ENCODE data around the gene ALDH6A1. TPM values are rescaled to one million over a fixed set of nuclear protein-coding genes. Genes with fewer than 3 reads are reported as not detected.

ALDH6A1 gene
- total RNA-seq, 2 experiments from 2014 or later = 24.0 to 25.3 TPM

DNA sequence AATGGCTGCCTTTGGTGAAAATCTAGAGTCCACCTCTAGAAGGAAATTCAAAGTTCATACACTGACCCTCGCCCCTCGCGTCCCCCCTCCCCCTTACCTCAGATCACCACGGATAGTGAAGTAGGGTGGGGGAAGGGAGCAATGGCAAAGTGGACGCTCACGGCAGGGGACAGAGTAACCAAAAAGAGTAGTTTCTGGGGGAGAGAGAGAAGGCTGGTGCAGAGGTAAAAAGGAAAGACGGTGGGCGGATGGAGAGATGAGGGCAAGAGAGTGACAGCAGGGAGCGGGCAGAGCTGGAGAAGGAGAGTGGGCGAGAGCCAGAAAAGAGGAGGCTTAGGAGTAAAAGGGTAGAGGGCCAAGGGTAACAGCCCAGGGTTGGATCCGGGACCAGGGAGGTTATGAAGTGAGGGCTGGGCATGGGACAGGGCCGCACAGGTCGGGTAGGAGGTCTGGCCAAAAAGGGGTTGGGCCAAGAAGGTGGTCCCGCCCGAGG, 423 bp downstream of the ALDH6A1 start:
- Mint-ChIP-seq H3K4me3 (peak overlapping the region; percentile 99), H3K27ac (peak overlapping the region; percentile 95), H3K36me3 (ENCODE audit: low read depth) (no peaks in the 10 kb centered on the region), H3K4me1 (ENCODE audit: low read depth) (peaks cover 35% of the 10 kb centered on the region), H3K27me3 (ENCODE audit: low read depth) (no peaks in the 10 kb centered on the region), H3K9me3 (no peaks in the 10 kb centered on the region)
- no peak for DNase-seq
- CTCF ChIA-PET = interaction anchor here (0.5 to 0.8 kb wide), 3 partner anchors 11 to 217 kb away, joined by 3 read pairs; no protein-coding TSS in a partner anchor
- intact Hi-C loops (cut with micrococcal nuclease) = loop anchor here (1.0 to 10.0 kb wide), 13 partner anchors 65 to 1093 kb away; partner anchors contain the start of genes BBOF1, COQ6, ENTPD5 and FAM161B

DNA sequence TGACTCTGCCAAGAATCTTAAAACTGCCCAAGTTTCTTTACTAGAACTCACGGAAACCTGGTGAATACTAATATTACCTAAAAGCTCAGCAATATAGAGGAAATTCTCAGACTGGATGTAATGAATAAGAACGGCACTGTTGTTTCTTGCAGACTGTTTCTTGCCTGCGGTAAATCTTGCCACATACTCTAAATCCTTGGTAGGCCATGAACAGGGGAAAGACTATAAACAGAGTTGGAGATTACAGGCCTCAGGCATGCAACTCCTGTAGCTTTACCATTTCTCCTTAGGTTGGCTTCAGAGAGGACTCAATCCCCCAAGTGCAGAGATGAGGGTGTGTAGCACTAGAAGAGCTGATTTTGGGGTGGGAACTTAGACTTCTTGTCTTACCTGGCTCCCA, 1.1 kb downstream of the ALDH6A1 start:
- H3K27me3 Mint-ChIP-seq (ENCODE audit: low read depth) = no peaks in the 10 kb centered on the region
- no peaks in the 10 kb centered on the region for H3K36me3 Mint-ChIP-seq (ENCODE audit: low read depth)

DNA sequence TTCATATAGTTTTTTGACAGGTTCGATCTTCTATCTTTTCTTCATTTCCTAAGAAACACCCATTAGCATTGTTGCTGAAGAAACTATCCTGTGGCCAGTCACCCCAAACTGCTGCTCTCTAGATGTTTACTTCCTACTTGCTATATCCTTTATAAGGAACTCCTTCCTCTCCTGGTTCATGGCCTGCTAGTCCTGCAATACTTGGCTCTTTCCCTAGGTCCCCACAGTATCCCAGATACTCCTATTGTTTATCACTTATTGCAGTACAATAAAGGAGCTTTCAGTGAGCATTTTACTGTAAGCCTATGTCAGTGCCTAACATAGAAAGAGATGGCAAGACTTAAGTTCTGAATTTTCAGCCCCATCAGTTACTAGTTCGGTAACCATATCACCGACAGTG, 2.8 kb downstream of the ALDH6A1 start:
- no peak overlapping the region for H3K4me3 Mint-ChIP-seq
- H3K27ac Mint-ChIP-seq = no peak overlapping the region
- CTCF ChIA-PET = interaction anchor here (0.6 kb wide), 1 partner anchor 23 kb away, joined by 4 read pairs; no protein-coding TSS in a partner anchor
- no peak for DNase-seq
- H3K4me1 Mint-ChIP-seq (ENCODE audit: low read depth) = peaks cover 27% of the 10 kb centered on the region
- H3K9me3 Mint-ChIP-seq = no peaks in the 10 kb centered on the region
- intact Hi-C loops (cut with micrococcal nuclease) = loop anchor here (5.0 to 10.0 kb wide), 3 partner anchors 947 to 1096 kb away; partner anchors contain the start of genes PSEN1, RBM25 and TMED10
- H3K27me3 Mint-ChIP-seq (ENCODE audit: low read depth) = no peaks in the 10 kb centered on the region
- no peaks in the 10 kb centered on the region for H3K36me3 Mint-ChIP-seq (ENCODE audit: low read depth)

More for the DNA sequence above, 1.1 kb downstream of the ALDH6A1 start:
- Mint-ChIP-seq H3K4me1 (ENCODE audit: low read depth) (peaks cover 32% of the 10 kb centered on the region), H3K27ac (no peak overlapping the region), H3K4me3 (peak overlapping the region; percentile 99), H3K9me3 (no peaks in the 10 kb centered on the region)
- no peak for DNase-seq
- CTCF ChIA-PET = interaction anchor here (0.7 kb wide), 1 partner anchor 62 kb away, joined by 3 read pairs; no protein-coding TSS in a partner anchor
- intact Hi-C loops (cut with micrococcal nuclease) = loop anchor here (5.0 to 10.0 kb wide), 3 partner anchors 948 to 1094 kb away; partner anchors contain the start of genes PSEN1, RBM25 and TMED10

DNA sequence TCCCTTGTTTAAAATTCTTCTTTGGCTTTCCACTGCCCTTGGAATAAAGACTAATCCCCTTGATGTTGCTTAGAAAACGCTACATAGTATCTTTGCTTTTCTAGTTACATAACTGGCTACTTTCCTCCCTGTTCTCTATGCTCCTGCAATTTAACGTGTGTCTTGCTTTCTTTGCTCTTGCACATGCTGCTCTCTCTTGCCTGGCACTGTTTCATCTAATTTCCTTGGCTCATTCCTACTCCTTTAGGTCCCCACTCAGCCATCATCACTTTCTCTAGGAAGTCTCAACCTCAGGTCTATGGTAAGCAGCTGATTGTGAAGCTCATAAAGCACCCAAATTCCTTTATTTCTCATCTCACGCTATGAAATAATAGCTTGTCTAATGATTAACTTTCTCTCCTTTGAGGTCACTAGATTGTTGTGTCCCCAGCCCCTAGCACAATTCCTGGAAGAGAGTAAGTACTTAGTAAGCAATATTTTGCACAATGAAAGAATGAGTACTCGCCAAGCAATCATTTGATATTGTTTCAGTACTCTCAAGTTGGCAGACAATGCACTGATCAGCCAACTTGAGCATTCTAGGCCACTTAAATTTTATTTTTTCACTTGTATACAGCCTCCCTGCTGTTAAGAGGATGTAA, 3.3 kb downstream of the ALDH6A1 start:
- Mint-ChIP-seq H3K27ac (no peak overlapping the region), H3K27me3 (ENCODE audit: low read depth) (no peaks in the 10 kb centered on the region), H3K4me3 (no peak overlapping the region), H3K4me1 (ENCODE audit: low read depth) (peaks cover 21% of the 10 kb centered on the region), H3K9me3 (no peaks in the 10 kb centered on the region), H3K36me3 (ENCODE audit: low read depth) (no peaks in the 10 kb centered on the region)
- intact Hi-C loops (cut with micrococcal nuclease) = loop anchor here (5.0 to 10.0 kb wide), 3 partner anchors 946 to 1096 kb away; partner anchors contain the start of genes PSEN1, RBM25 and TMED10
- no peak for DNase-seq
- CTCF ChIA-PET = no interaction called here

DNA sequence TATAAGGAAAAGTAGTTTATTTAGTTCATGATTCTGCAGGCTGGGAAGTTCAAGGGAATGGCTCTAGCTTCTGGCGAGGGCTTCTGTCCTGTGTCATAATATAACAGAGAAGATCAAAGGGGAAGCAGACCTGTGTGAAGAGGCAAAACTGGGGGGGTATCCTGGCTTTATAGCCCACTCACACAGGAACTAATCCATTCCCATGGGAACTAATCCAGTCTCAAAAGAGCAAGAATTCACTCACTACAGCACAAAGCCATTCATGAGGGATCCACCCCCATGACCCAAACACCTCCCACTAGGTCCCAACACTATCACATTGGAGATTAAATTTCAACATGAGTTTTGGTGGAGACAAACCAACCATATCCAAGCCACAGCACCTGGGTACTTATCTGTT, 6.9 kb downstream of the ALDH6A1 start:
- no peak for DNase-seq
- H3K4me1 Mint-ChIP-seq (ENCODE audit: low read depth) = no peaks in the 10 kb centered on the region
- CTCF ChIA-PET = interaction anchor here (0.6 to 1.5 kb wide), 2 partner anchors 11 to 612 kb away, joined by 3 read pairs; no protein-coding TSS in a partner anchor
- H3K27ac Mint-ChIP-seq = no peak overlapping the region
- intact Hi-C loops (cut with micrococcal nuclease) = no loop called here
- H3K27me3 Mint-ChIP-seq (ENCODE audit: low read depth) = no peaks in the 10 kb centered on the region
- H3K4me3 Mint-ChIP-seq = no peak overlapping the region
- H3K36me3 Mint-ChIP-seq (ENCODE audit: low read depth) = no peaks in the 10 kb centered on the region
- no peaks in the 10 kb centered on the region for H3K9me3 Mint-ChIP-seq

DNA sequence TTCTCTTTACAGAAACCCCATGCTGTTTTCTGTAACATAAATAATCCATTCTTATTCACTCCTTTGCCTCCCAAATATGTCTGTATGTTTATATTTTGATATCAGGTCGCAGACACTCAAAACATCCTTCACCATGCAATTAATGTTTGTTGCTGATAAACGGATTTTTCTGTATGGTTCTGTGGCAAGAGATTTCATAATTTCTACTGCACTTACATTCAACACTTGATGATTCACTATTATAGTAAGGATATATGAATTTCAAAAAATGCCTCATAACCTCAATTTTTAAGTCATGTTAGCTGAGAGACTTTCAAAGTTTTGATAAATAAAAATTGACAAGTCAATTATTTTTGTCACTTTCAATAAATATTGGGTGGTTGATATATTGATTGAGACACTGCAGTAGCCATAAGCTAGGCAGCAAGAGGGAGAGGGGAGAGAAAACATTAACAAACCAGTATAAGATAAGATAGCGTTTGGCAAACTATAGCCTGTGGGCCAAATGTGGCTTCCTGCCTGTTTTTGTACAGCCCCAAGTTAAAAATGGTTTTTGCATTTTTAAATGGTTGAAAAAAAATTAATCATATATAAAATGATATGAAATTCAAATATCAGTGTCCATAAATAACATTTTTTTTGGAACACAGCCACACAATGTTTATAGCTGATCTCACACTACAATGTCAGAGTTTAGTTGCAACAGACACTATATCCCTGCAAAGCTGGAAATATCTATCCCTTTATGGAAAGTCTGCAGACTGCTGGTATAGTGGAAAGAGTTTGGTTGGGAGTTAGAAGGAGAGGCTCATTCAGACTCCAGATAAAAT, 18.3 kb downstream of the ALDH6A1 start:
- H3K9me3 Mint-ChIP-seq = no peaks in the 10 kb centered on the region
- no peaks in the 10 kb centered on the region for H3K4me1 Mint-ChIP-seq (ENCODE audit: low read depth)
- no peaks in the 10 kb centered on the region for H3K36me3 Mint-ChIP-seq (ENCODE audit: low read depth)
- H3K4me3 Mint-ChIP-seq = no peak overlapping the region
- intact Hi-C loops (cut with micrococcal nuclease) = no loop called here
- H3K27ac Mint-ChIP-seq = no peak overlapping the region
- DNase-seq = no peak
- CTCF ChIA-PET = interaction anchor here (0.9 kb wide), 1 partner anchor 11 kb away, joined by 3 read pairs; no protein-coding TSS in a partner anchor
- H3K27me3 Mint-ChIP-seq (ENCODE audit: low read depth) = no peaks in the 10 kb centered on the region

DNA sequence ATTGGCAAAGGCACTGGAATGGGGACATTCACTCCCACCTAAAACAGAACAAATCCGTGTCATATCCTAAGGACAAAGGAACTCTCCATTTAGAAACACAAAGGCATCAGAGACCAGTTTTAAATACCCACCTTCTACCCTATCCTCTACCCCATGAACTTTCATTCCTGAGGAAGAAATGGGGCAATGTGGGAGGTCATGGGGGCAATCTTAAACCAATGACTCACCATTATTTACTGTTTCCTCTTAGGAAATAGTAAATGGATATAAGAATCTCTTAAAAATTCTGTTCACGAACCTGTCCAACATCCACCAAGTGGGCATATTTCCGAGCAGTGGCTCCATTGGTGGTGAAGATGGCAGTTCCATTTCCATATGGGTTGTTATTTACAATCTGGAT, 19.4 kb downstream of the ALDH6A1 start:
- H3K36me3 Mint-ChIP-seq (ENCODE audit: low read depth) = no peaks in the 10 kb centered on the region
- no peak overlapping the region for H3K27ac Mint-ChIP-seq
- no peaks in the 10 kb centered on the region for H3K27me3 Mint-ChIP-seq (ENCODE audit: low read depth)
- H3K9me3 Mint-ChIP-seq = no peaks in the 10 kb centered on the region
- DNase-seq = no peak
- CTCF ChIA-PET = no interaction called here
- no peak overlapping the region for H3K4me3 Mint-ChIP-seq
- no peaks in the 10 kb centered on the region for H3K4me1 Mint-ChIP-seq (ENCODE audit: low read depth)
- intact Hi-C loops (cut with micrococcal nuclease) = no loop called here

DNA sequence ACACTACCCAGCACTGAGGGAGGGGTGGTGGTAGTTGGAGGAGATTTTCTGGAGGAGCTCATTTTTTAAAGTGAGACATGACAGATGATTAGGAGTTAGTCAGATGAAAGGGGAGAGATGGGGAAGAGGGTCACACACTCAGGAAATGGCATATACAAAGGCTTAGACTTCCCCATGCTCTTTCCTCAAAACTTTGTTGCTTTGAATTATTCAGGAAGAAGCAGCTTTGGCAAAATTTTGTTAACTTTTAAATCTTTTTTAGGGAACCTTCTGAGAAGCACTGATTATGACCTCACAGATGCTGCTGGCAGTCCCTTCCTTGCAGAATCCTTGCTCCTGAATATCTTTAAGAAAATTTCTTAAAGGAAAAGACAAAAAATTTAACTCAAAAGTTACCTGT, 19.8 kb downstream of the ALDH6A1 start:
- no peaks in the 10 kb centered on the region for H3K27me3 Mint-ChIP-seq (ENCODE audit: low read depth)
- H3K4me3 Mint-ChIP-seq = no peak overlapping the region
- intact Hi-C loops (cut with micrococcal nuclease) = no loop called here
- H3K4me1 Mint-ChIP-seq (ENCODE audit: low read depth) = no peaks in the 10 kb centered on the region
- no peaks in the 10 kb centered on the region for H3K36me3 Mint-ChIP-seq (ENCODE audit: low read depth)
- no peaks in the 10 kb centered on the region for H3K9me3 Mint-ChIP-seq
- no peak for DNase-seq
- CTCF ChIA-PET = interaction anchor here (1.2 kb wide), 1 partner anchor 25 kb away, joined by 3 read pairs; no protein-coding TSS in a partner anchor
- no peak overlapping the region for H3K27ac Mint-ChIP-seq

DNA sequence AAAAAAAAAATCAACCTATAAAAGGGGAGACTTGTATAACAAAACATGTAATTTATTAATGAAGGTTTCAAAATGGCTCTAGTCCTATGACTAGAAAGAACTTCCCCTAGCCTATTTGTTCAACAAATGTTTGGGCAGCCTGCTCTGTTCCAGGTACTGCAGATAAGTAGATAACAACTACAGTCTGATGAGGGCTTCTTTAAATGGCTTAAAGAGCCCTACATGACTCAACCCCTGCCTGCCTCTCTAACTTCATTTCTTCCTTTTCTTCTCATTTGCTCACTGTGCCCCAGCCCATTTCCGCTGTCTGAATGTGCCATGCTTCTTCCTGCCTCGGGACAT, 21.5 kb downstream of the ALDH6A1 start:
- Mint-ChIP-seq H3K27ac (no peak overlapping the region), H3K4me1 (ENCODE audit: low read depth) (no peaks in the 10 kb centered on the region), H3K4me3 (no peak overlapping the region), H3K27me3 (ENCODE audit: low read depth) (no peaks in the 10 kb centered on the region), H3K9me3 (no peaks in the 10 kb centered on the region), H3K36me3 (ENCODE audit: low read depth) (peaks cover 3% of the 10 kb centered on the region)
- no peak for DNase-seq
- intact Hi-C loops (cut with micrococcal nuclease) = no loop called here
- CTCF ChIA-PET = no interaction called here

DNA sequence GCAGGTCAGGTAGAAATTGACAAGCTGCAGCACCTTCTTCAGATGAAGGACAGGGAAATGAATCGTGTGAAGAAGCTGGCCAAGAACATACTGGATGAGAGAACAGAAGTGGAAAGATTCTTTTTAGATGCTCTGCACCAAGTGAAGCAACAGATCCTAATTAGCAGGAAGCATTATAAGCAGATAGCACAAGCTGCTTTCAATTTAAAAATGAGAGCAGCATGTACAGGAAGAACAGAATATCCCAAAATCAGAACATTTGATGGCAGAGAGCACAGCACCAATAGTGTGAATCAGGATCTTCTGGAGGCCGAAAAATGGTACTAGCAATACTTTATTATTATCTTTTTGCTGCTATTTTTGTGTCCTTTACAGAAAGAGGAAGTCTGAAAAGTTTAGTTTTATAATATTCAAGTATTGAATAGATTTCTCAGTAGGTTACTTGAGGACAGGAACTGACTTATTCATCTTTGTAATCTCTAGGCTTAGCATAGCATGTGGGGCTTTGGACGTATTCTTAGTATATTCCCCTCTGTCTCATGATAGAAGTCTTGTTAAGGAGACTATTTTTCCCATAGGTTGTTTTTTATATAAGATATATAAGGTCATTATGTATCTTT, 34.3 kb downstream of the ALDH6A1 start:
- CTCF ChIA-PET = no interaction called here
- no peak for DNase-seq
- no peaks in the 10 kb centered on the region for H3K36me3 Mint-ChIP-seq (ENCODE audit: low read depth)
- H3K9me3 Mint-ChIP-seq = no peaks in the 10 kb centered on the region
- intact Hi-C loops (cut with micrococcal nuclease) = no loop called here
- H3K27ac Mint-ChIP-seq = no peak overlapping the region
- H3K4me3 Mint-ChIP-seq = no peak overlapping the region
- H3K27me3 Mint-ChIP-seq (ENCODE audit: low read depth) = no peaks in the 10 kb centered on the region
- no peaks in the 10 kb centered on the region for H3K4me1 Mint-ChIP-seq (ENCODE audit: low read depth)

DNA sequence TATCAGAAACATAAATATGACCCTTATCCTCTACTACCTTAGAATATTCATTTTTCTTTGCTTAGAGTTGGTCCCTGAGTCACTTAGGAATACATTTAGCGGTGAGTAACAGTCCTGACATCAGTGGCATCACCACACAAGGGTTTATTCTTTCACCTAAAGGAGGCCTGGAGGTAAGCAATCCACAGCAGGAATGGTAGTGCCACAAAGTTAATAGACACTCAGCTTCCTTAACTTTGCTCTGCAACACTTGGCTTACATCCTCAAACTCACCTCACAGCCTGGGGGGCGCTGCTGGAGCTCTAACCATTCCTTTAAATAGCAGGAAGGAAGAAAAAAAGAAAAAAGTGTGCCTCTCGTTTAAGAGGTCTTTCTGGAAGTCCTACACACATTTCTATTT, 36.0 kb downstream of the ALDH6A1 start:
- no peak overlapping the region for H3K27ac Mint-ChIP-seq
- no peak overlapping the region for H3K4me3 Mint-ChIP-seq
- intact Hi-C loops (cut with micrococcal nuclease) = no loop called here
- no peaks in the 10 kb centered on the region for H3K36me3 Mint-ChIP-seq (ENCODE audit: low read depth)
- no peaks in the 10 kb centered on the region for H3K9me3 Mint-ChIP-seq
- no peak for DNase-seq
- CTCF ChIA-PET = no interaction called here
- H3K27me3 Mint-ChIP-seq (ENCODE audit: low read depth) = no peaks in the 10 kb centered on the region
- no peaks in the 10 kb centered on the region for H3K4me1 Mint-ChIP-seq (ENCODE audit: low read depth)

DNA sequence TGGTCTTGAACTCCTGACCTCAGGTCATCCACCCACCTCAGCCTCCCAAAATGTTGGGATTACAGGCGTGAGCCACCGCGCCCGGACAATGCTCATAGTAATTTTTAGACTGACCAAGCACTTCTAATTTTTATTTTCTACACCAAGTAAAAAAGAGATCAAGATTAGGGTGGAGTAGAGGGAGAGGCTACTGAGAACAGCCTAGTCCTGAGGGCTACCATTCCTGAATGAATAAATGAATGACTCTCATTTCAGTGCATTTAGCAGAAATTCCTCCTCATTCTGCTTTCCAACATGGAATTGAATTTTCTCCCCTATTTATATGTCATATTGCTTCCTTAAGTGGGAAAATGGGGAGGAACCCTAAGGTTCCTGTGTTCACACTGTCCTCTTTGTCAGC, 38.7 kb downstream of the ALDH6A1 start:
- intact Hi-C loops (cut with micrococcal nuclease) = no loop called here
- H3K4me3 Mint-ChIP-seq = no peak overlapping the region
- no peak for DNase-seq
- H3K4me1 Mint-ChIP-seq (ENCODE audit: low read depth) = no peaks in the 10 kb centered on the region
- no peaks in the 10 kb centered on the region for H3K9me3 Mint-ChIP-seq
- no peak overlapping the region for H3K27ac Mint-ChIP-seq
- no peaks in the 10 kb centered on the region for H3K27me3 Mint-ChIP-seq (ENCODE audit: low read depth)
- CTCF ChIA-PET = no interaction called here
- no peaks in the 10 kb centered on the region for H3K36me3 Mint-ChIP-seq (ENCODE audit: low read depth)
